Measurements from ENCODE around the gene EXOG. TPM values are rescaled to one million over a fixed set of nuclear protein-coding genes. Genes with fewer than 3 reads are reported as not detected.

EXOG gene
- total and polyA plus RNA-seq, 2 of the 13 experiments (the other 11 are each of a cell fraction or from before 2014, with no cell fraction given) = 5.5 to 9.5 TPM

DNA sequence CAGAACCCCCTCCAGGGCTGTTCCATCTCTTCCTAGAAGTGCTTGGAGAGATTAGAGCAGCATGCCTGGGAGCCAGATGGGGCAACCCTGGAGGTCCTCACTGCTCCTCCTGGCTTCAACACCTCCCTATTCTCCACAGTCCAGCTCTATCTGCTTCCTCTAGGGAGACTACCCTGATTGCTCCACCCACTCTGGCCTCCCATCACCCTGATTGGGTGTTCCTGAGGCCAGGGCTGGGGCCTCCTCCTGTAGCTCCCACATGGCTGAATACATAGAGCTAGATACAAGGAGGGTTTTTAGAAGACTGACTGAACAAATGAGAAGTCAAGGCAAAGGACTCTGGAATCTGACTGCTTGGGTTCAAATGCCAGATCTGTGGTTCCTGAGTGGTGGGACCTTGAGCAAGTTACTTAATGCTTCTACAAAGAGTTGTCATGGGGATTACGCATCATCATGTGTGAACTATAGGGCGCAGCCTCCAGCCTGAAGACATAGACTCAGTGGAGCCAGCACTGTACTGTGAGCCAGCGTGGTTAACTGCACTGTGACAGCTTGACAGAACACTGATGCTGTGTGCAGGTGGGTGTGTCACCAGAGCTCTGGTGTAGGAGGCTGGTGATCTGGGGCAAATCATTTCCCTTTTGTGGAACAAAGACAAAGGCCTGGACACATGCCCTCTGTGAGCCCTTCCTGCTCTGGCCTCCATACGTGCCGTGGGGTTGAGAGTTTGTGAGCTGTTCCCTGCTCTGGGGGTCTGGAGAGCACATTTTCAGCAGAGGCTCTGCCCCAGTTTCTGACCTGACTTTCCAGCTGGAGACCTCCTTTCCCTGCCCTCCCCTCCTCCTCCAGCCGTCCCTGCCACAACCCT lies 78.5 kb downstream of the EXOG start:
- Histone ChIP-seq H3K4me1 (ENCODE audit: insufficient read depth, low read length) (no peaks in the 10 kb centered on the region), H3K79me2 (ENCODE audit: insufficient read depth, low read length) (no peaks in the 10 kb centered on the region), H3K36me3 (replicated peaks in 1 of 2; ENCODE audit: control insufficient read depth in 1 of 2, insufficient read depth in 2 of 2, low read length in 2 of 2) (no peaks in the 10 kb centered on the region), H3K4me2 (ENCODE audit: low read depth, low read length) (no peak overlapping the region), H3K9me3 (ENCODE audit: low read length) (no peaks in the 10 kb centered on the region), H4K20me1 (ENCODE audit: insufficient read depth, low read length) (no peaks in the 10 kb centered on the region), H3K27me3 (ENCODE audit: control insufficient read depth in 1 of 2, insufficient read depth in 2 of 2, low read length in 2 of 2) (peaks cover 0 to 21% of the 10 kb centered on the region in 2 experiments; a peak in 3 of 5 replicates), H3K27ac (ENCODE audit: extremely low read length, insufficient read depth, low read length) (no peak overlapping the region), H3K4me3 (replicated peaks in 1 of 3; ENCODE audit: insufficient read depth in 1 of 3, low read depth in 2 of 3, low read length in 3 of 3) (no peak overlapping the region), H3K9ac (ENCODE audit: insufficient read depth, low read depth, low read length) (no peak overlapping the region), H2AFZ (ENCODE audit: low read length) (no peak overlapping the region)
- 24% methylated on average over 6 of the region's 6 CpGs for WGBS (ENCODE audit: low lambda C conversion rate)
- ChIA-PET CTCF (ENCODE audit: low intra/inter-chr PET ratio, low total read pairs) (no interaction called here), POLR2A (no interaction called here)
- ATAC-seq (no peak), FAIRE-seq (no peak), DNase-seq (ENCODE audit: low spot score) (no peak)
- intact Hi-C loops (cut with micrococcal nuclease; ENCODE audit: unreplicated experiment) (no loop called here), in situ Hi-C loops (cut with HindIII; ENCODE audit: extremely low pct_ligation_motif_present, low pct_unique_long_range_greater_than_20kb) (no loop called here)
- no TSS peak for BruUV-seq (replicated peaks)
- no peak for TF ChIP-seq ZNF253 (CRISPR knock-in tag; IDR thresholded peaks at IDR 0.05; ENCODE audit: borderline replicate concordance)
- no peak for TF ChIP-seq GABPA (IDR thresholded peaks at IDR 0.05; ENCODE audit: low read depth, low read length)
- TF ChIP-seq GABPA (CRISPR knock-in tag; IDR thresholded peaks at IDR 0.05; ENCODE audit: low read depth) = no peak
- TF ChIP-seq, protein P1, sequence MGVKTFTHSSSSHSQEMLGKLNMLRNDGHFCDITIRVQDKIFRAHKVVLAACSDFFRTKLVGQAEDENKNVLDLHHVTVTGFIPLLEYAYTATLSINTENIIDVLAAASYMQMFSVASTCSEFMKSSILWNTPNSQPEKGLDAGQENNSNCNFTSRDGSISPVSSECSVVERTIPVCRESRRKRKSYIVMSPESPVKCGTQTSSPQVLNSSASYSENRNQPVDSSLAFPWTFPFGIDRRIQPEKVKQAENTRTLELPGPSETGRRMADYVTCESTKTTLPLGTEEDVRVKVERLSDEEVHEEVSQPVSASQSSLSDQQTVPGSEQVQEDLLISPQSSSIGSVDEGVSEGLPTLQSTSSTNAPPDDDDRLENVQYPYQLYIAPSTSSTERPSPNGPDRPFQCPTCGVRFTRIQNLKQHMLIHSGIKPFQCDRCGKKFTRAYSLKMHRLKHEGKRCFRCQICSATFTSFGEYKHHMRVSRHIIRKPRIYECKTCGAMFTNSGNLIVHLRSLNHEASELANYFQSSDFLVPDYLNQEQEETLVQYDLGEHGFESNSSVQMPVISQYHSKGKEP (CRISPR knock-in tag; IDR thresholded peaks at IDR 0.05) = no peak
- TF ChIP-seq, protein P2, sequence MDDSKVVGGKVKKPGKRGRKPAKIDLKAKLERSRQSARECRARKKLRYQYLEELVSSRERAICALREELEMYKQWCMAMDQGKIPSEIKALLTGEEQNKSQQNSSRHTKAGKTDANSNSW (CRISPR knock-in tag; IDR thresholded peaks at IDR 0.05; ENCODE audit: borderline replicate concordance) = no peak
- TF ChIP-seq, protein P3, sequence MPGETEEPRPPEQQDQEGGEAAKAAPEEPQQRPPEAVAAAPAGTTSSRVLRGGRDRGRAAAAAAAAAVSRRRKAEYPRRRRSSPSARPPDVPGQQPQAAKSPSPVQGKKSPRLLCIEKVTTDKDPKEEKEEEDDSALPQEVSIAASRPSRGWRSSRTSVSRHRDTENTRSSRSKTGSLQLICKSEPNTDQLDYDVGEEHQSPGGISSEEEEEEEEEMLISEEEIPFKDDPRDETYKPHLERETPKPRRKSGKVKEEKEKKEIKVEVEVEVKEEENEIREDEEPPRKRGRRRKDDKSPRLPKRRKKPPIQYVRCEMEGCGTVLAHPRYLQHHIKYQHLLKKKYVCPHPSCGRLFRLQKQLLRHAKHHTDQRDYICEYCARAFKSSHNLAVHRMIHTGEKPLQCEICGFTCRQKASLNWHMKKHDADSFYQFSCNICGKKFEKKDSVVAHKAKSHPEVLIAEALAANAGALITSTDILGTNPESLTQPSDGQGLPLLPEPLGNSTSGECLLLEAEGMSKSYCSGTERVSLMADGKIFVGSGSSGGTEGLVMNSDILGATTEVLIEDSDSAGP (CRISPR knock-in tag; IDR thresholded peaks at IDR 0.05; ENCODE audit: borderline replicate concordance) = no peak
- TF ChIP-seq ZNF75D (CRISPR knock-in tag; IDR thresholded peaks at IDR 0.05; ENCODE audit: borderline replicate concordance) = no peak
- no peak for TF ChIP-seq JUN (CRISPR knock-in tag; IDR thresholded peaks at IDR 0.05)
- TF ChIP-seq ZNF121 (CRISPR knock-in tag; IDR thresholded peaks at IDR 0.05) = no peak
- TF ChIP-seq, protein P4, sequence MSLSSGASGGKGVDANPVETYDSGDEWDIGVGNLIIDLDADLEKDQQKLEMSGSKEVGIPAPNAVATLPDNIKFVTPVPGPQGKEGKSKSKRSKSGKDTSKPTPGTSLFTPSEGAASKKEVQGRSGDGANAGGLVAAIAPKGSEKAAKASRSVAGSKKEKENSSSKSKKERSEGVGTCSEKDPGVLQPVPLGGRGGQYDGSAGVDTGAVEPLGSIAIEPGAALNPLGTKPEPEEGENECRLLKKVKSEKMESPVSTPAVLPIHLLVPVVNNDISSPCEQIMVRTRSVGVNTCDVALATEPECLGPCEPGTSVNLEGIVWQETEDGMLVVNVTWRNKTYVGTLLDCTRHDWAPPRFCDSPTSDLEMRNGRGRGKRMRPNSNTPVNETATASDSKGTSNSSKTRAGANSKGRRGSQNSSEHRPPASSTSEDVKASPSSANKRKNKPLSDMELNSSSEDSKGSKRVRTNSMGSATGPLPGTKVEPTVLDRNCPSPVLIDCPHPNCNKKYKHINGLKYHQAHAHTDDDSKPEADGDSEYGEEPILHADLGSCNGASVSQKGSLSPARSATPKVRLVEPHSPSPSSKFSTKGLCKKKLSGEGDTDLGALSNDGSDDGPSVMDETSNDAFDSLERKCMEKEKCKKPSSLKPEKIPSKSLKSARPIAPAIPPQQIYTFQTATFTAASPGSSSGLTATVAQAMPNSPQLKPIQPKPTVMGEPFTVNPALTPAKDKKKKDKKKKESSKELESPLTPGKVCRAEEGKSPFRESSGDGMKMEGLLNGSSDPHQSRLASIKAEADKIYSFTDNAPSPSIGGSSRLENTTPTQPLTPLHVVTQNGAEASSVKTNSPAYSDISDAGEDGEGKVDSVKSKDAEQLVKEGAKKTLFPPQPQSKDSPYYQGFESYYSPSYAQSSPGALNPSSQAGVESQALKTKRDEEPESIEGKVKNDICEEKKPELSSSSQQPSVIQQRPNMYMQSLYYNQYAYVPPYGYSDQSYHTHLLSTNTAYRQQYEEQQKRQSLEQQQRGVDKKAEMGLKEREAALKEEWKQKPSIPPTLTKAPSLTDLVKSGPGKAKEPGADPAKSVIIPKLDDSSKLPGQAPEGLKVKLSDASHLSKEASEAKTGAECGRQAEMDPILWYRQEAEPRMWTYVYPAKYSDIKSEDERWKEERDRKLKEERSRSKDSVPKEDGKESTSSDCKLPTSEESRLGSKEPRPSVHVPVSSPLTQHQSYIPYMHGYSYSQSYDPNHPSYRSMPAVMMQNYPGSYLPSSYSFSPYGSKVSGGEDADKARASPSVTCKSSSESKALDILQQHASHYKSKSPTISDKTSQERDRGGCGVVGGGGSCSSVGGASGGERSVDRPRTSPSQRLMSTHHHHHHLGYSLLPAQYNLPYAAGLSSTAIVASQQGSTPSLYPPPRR (CRISPR knock-in tag; IDR thresholded peaks at IDR 0.05; ENCODE audit: borderline replicate concordance) = no peak
- no peak for TF ChIP-seq FIP1L1 (IDR thresholded peaks at IDR 0.05; ENCODE audit: borderline replicate concordance, insufficient read depth, low read depth, low read length)
- no peak for TF ChIP-seq GTF3A (CRISPR knock-in tag; conservative IDR thresholded peaks at IDR 0.05)
- TF ChIP-seq, protein P5, sequence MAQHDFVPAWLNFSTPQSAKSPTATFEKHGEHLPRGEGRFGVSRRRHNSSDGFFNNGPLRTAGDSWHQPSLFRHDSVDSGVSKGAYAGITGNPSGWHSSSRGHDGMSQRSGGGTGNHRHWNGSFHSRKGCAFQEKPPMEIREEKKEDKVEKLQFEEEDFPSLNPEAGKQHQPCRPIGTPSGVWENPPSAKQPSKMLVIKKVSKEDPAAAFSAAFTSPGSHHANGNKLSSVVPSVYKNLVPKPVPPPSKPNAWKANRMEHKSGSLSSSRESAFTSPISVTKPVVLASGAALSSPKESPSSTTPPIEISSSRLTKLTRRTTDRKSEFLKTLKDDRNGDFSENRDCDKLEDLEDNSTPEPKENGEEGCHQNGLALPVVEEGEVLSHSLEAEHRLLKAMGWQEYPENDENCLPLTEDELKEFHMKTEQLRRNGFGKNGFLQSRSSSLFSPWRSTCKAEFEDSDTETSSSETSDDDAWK (CRISPR knock-in tag; IDR thresholded peaks at IDR 0.05) = no peak
